Measurements from ENCODE around the gene EPHA2.

The EPHA2 gene

DNA sequence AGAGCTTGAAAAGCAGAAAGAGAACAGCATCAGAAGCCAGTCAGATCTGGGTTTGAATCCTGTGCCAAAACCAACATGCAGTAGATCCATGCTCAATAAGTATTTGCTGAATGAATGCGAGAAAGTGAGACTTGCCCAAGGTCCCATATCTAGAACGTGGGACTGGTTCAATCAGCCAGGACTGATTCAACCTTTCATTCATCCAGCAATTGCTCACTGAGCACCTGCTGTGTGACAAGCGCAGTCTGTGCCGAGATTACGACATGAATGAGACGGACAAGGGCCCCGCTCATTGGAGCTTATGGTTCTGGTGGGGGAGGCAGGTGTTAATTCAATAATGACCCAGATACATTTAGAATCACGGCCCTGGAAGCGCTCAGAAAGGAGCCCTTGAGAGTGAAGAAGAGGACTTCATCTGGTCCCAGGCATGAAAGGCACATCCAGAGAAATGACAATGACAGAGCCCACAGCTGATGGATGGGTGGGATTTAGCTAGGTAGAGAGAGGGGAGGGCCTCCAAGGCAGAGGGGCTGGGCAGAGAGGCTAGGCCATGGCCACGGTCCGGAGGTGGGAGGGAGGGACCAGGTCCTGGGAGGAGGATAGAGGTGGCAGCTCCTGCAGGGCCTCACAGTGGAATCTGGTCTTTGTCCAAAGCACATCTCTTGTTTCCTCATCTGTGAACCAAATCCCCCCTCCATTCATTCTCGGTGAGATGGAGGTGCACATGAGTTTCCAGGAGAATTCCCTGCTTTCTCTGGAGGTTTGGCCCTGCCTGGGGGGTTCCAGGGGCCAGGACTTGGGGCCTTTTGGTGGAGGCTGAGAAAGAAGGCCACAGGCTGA lies 78.2 kb downstream of the EPHA2 start:
- H3K9me3 Mint-ChIP-seq = no peaks in the 10 kb centered on the region
- no peak overlapping the region for H3K4me3 Mint-ChIP-seq
- H3K4me1 Mint-ChIP-seq = peaks cover 17% of the 10 kb centered on the region
- ATAC-seq (no peak), DNase-seq (no peak)
- peaks cover 18% of the 10 kb centered on the region for H3K27me3 Mint-ChIP-seq
- H3K27ac Mint-ChIP-seq = no peak overlapping the region

DNA sequence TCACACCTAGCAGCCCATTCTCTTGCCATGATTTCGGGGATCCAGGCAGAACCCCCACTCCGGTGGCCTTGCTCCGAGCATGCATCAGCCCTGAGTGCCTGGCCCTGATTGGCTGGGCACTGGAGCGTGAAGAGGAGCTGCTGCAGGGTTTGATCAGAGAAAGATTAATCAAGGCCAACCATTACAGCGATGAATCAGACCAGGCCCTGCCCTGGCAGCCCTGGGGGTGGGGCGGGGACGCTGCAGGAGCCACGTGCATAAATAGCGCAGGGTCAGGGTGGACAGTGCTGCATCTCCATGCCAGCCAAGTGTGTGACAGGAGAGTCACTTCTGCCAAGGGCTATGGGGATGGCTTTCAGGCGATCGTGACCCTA lies 79.0 kb downstream of the EPHA2 start:
- Mint-ChIP-seq H3K9me3 (no peaks in the 10 kb centered on the region), H3K4me3 (no peak overlapping the region), H3K4me1 (peaks cover 17% of the 10 kb centered on the region), H3K27ac (no peak overlapping the region), H3K27me3 (peaks cover 25% of the 10 kb centered on the region)
- DNase-seq = no peak
- ATAC-seq = no peak

DNA sequence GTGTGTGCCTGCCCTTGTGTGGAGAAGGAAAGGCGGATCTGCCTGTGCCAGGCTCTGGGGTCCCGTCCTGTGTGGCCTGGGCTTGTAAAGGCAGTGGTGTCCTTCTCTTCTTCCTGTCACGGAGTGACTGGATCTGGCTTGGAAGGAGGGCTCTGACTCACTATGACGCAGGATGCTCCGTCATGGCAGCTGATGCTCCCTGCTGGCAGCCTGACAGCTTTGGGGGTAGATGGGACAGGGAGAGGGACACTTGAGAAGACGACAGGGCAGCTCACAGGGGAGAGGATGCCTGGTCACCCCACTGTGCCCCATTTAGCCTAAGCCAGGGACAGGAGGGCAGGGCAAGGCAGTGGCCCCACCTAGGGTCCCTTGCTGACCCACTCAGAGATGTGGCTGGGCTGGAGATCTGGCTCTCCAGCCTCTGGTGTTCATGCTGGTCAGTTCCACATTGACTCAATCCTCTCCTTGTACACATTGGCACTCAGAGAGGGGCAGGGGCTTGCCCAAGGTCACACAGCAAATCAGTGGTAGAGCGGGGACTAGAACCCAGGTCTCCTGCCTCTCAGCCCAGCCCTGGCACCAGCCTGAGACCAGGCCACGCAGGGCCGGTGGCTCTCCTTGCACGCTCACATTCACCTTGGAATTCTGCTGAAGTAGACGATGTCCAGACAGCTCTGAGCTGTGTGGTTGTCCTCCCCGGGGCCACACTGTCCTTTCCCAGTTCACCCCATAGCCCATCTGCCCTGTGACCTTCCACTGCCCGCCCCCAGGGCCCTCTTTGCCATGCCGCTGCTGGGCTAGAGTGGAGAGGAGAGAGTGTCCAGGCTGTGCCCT lies 79.6 kb downstream of the EPHA2 start:
- Mint-ChIP-seq H3K27ac (no peak overlapping the region), H3K27me3 (peaks cover 31% of the 10 kb centered on the region), H3K4me1 (peaks cover 17% of the 10 kb centered on the region), H3K4me3 (no peak overlapping the region), H3K9me3 (no peaks in the 10 kb centered on the region)
- DNase-seq (no peak), ATAC-seq (no peak)

DNA sequence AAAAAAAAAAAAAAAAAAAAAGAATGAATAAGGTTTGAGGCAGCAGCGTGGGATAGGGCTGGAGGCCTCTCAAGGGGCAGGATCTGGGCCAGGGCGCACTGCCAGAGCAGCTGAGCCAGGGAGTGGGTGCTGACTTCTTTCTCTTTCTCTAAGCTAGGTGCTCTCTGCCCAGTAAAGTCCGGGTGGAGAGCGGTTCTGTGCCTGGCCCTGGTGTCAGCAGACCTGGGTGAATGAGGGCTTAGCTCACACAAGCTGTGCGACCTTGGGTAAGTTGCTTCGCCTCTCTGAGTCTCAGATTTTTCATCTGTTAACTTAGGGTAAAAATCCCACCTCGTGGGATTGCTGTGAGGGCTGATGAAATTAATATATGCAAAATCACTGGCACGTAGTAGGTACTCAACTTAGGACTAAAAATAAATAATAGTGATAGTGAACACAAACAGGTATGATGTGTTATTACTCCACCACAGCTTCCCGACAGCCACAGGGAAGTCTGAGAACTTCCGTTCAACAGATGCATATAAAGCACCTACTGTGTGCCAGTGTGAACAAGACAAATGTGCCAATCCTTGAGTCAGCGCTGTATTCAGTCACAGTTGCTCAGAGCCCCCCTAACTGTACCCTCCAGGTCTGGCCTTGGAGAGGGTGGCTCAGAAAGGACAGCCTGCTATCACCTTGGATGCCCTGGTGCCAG lies 80.4 kb downstream of the EPHA2 start:
- Mint-ChIP-seq H3K27me3 (peaks cover 34% of the 10 kb centered on the region), H3K4me1 (peaks cover 22% of the 10 kb centered on the region), H3K27ac (no peak overlapping the region), H3K9me3 (no peaks in the 10 kb centered on the region), H3K4me3 (no peak overlapping the region)
- DNase-seq (no peak), ATAC-seq (no peak)

Data from stimulated activated naive CD8-positive, alpha-beta T cell treated with anti-CD3 and anti-CD28 coated beads, Interleukin-15, amount 100 ng/mL, for 72 hours (primary cell).